ENCODE measurements around the gene ESRRG. TPM values are rescaled to one million over a fixed set of nuclear protein-coding genes. Genes with fewer than 3 reads are reported as not detected.

Gene ESRRG
- total RNA-seq, 2 experiments from 2014 or later = not detected

DNA sequence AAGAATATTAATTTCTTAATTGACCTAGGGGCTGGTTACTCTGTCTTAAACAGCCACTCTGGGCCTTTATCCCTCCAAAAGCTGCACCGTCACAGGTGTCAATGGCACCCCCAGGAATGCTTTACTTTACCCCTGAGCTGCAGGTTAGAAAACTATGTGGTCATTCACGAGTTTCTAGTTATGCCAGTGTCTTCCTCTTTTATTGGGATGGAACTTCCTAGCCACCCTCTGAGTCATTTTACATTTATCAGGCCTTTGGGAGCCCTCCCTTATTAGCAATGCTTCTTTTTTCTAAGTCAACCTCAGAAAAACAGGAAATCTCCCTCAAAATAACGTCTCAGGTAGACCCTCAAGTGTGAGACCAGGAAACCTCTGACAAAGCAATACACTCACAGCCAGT is 240.6 kb downstream of the ESRRG start:
- H3K36me3 Mint-ChIP-seq (ENCODE audit: low read depth) = no peaks in the 10 kb centered on the region
- no peak overlapping the region for H3K4me3 Mint-ChIP-seq
- H3K27me3 Mint-ChIP-seq = no peaks in the 10 kb centered on the region
- no peaks in the 10 kb centered on the region for H3K4me1 Mint-ChIP-seq
- H3K27ac Mint-ChIP-seq = no peak overlapping the region
- POLR2A ChIA-PET = no interaction called here
- H3K9me3 Mint-ChIP-seq = peaks cover 12% of the 10 kb centered on the region
- DNase-seq = no peak
- CTCF ChIA-PET = no interaction called here

DNA sequence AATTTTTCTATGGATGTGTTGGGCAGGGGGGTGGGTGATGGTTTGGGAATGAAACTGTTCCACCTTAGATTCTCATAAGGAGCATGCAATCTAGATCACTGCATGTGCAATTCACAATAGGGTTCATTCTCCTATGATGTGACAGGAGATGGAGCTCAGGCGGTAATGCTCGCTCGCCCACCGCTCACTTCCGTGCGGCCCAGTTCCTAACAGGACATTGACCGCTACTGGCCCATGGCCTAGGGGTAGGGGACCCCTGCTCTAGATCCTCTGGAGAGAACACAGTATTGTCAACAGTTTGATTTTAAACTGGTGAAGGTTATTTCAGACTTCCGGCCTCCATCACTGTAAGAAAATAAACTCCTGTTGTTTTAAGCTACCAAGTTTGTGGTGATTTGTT is 245.0 kb downstream of the ESRRG start:
- Mint-ChIP-seq H3K36me3 (ENCODE audit: low read depth) (no peaks in the 10 kb centered on the region), H3K9me3 (peaks cover 9% of the 10 kb centered on the region), H3K27me3 (no peaks in the 10 kb centered on the region), H3K4me1 (no peaks in the 10 kb centered on the region), H3K4me3 (no peak overlapping the region), H3K27ac (no peak overlapping the region)
- no peak for DNase-seq
- ChIA-PET CTCF (no interaction called here), POLR2A (no interaction called here)

DNA sequence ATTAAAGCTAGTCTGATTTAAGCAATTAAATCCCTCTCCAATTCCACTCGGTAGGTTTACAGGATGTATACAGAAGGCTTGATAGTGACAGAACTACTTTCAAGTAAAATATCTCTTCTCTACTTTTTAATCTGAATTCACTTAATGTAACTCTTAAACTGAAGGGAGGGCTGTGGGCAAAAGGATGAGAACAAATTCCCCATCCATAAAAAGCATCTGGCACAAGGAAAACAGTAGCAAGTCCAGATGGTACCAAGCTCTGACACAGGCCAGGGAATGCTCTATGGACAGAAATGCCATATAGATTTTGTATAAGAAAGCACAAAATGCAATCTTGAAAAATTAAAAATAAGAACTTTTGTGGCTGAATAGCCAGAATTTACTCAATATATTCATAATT is 246.9 kb downstream of the ESRRG start:
- no peak overlapping the region for H3K27ac Mint-ChIP-seq
- H3K27me3 Mint-ChIP-seq = no peaks in the 10 kb centered on the region
- no peak overlapping the region for H3K4me3 Mint-ChIP-seq
- H3K9me3 Mint-ChIP-seq = peaks cover 6% of the 10 kb centered on the region
- ChIA-PET CTCF (no interaction called here), POLR2A (no interaction called here)
- DNase-seq = no peak
- no peaks in the 10 kb centered on the region for H3K4me1 Mint-ChIP-seq
- H3K36me3 Mint-ChIP-seq (ENCODE audit: low read depth) = no peaks in the 10 kb centered on the region

DNA sequence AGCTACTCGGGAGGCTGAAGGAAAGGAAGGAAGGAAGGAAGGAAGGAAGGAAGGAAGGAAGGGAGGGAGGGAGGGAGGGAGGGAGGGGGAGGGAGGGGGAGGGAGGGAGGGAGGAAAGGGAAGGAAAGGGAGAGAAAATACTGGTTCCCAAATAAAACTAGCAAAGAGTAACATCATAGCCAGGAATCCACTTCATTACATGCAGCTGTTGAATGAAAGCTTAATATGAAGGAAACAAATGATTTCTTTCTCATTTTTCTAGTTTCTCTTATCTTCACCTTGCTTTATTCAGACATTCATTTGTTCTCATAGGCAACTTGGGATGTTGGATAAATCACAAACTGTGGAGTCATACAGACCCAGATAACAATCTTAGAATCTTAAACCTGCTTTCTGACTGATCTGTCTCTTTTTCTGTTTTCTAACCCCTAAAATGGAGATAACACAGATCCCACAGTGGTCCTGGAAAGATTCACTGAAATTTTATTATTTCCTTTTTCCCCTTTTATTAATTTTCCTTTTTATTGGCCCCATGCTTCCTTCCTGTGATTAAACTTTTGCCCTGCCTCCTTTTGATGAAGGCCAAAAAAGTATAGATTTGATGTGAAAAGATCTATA is 247.5 kb downstream of the ESRRG start:
- H3K4me1 Mint-ChIP-seq = no peaks in the 10 kb centered on the region
- ChIA-PET POLR2A (no interaction called here), CTCF (no interaction called here)
- H3K27me3 Mint-ChIP-seq = no peaks in the 10 kb centered on the region
- no peaks in the 10 kb centered on the region for H3K36me3 Mint-ChIP-seq (ENCODE audit: low read depth)
- no peak overlapping the region for H3K4me3 Mint-ChIP-seq
- no peak overlapping the region for H3K27ac Mint-ChIP-seq
- DNase-seq = no peak
- H3K9me3 Mint-ChIP-seq = peaks cover 6% of the 10 kb centered on the region

DNA sequence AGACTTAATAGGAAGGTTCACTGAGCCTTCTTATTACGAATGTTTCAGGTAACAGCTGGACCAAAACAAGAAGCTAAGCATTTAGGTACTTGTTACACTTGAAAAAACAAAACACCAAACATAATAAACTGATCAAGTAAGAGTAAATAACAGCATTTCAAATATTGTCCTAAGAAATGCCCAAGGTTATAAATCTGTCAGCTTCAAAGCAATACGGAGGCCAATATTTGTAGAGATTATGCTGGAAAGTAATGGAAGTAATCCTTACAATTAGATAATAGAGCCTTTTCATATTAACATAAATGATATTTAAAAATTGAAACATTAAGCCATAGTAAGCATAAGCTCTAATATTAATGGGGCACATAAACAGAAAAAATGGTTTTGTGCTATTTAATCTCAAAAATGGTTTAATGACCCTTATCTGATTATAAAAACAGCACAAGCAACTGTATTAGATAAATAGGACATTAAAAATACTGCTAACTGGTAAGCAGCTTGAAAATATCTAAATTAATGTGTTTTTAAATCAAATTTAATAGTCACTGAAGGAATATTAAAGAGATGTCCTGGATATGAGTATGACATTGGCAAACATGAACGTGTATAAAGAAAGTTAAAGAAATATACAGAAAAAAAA is 256.9 kb downstream of the ESRRG start:
- Mint-ChIP-seq H3K9me3 (peaks cover 6% of the 10 kb centered on the region), H3K4me1 (no peaks in the 10 kb centered on the region), H3K27me3 (no peaks in the 10 kb centered on the region), H3K36me3 (ENCODE audit: low read depth) (no peaks in the 10 kb centered on the region), H3K27ac (no peak overlapping the region), H3K4me3 (no peak overlapping the region)
- ChIA-PET CTCF (no interaction called here), POLR2A (no interaction called here)
- no peak for DNase-seq

DNA sequence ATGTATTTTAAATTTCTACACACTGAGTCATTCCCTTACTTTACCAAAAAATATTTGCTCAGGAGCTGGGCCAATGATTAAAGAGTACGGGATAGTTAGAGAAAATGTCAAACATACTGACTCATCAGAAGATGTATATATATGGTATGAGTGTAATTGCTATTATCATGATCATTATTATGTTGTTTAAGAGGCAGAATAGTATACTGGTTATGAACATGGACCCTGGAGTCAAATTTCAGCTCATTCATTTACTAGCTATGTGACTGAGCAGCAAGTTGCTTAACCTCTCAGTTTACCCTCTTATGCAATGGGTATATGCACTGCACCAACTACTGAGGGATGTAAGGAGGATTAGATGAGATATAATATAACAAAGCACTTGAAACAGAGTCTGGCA is 258.7 kb downstream of the ESRRG start:
- POLR2A ChIA-PET = no interaction called here
- no peak for DNase-seq
- Mint-ChIP-seq H3K4me3 (no peak overlapping the region), H3K36me3 (ENCODE audit: low read depth) (no peaks in the 10 kb centered on the region), H3K9me3 (peaks cover 6% of the 10 kb centered on the region), H3K27ac (no peak overlapping the region), H3K4me1 (no peaks in the 10 kb centered on the region), H3K27me3 (no peaks in the 10 kb centered on the region)
- CTCF ChIA-PET = no interaction called here

DNA sequence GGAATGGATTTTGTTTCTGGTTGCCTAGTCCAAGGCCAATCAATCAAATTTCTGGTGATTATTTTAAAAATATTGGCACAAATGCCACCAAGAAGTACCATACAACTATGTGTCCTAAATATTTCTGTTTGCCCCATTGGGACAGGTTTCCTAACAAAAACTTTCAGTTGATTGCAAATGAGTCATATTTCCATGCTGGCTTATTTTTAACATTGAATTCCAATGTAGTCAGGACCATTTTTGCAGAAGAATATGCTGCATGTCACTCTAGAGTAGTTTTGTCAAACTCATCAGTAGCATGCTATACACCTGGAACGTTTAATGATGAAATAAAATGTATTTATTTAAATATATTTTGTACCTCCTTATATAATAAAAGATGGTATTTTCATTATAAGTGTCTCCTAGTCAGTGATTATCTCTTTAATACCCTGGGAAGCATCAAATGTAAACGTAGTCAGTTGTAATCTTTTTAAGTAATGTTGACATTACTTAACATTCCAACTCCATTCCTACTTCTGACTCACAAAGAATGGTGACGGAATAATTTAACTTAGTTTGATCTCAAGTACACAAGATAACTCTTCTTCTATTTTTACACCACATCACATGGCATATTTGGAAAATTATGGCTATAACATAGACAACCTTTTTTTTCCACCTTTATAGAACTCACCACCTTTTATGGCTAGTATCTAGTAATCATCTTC is 261.0 kb downstream of the ESRRG start:
- peaks cover 4% of the 10 kb centered on the region for H3K9me3 Mint-ChIP-seq
- H3K4me3 Mint-ChIP-seq = no peak overlapping the region
- H3K36me3 Mint-ChIP-seq (ENCODE audit: low read depth) = no peaks in the 10 kb centered on the region
- no peaks in the 10 kb centered on the region for H3K27me3 Mint-ChIP-seq
- ChIA-PET CTCF (no interaction called here), POLR2A (no interaction called here)
- no peak overlapping the region for H3K27ac Mint-ChIP-seq
- no peaks in the 10 kb centered on the region for H3K4me1 Mint-ChIP-seq
- no peak for DNase-seq

DNA sequence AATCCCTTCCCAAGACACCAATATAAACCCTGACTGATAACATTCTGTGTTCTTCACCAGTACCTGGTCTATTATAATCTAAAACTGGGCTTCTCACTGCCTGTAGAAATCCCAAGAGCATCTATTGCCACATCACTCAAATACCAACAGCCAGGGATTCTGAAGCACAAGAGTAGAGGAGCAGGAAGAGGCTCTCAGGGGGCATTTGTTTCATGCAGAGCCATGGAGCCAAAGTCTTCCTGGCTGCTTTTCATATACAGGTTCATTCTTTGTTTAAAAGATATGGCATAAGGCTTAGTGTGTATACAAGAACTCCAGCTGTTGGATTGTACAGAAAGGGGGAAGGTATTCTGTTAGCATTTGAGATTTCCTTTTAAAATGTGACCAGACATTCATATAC is 261.8 kb downstream of the ESRRG start:
- POLR2A ChIA-PET = no interaction called here

DNA sequence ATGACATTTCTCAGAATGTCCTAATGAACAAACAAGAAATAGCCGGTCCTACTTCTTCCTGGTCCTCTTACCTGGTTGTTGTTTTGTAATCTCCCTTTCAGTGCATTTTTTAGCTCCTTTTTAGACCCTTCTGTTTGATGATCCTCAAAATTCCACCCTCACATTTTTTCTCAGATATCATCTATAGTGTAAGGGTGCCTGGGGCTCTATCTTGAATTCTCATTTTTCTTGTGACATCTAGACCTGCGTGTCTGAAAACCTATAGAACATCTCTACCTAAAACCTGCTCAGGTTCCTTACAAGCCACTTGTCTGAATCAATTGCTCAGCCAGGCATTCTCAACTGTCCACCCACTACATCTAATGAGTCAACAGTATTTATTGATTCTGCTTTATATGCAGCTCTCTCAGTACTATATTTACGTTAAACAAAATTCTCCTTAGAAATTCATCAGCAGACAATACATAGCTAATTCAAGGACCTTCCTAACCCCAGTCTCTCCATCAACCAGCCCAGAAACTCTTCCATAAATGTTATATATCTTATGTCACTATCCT is 263.5 kb downstream of the ESRRG start:
- DNase-seq = no peak
- POLR2A ChIA-PET = no interaction called here
- Mint-ChIP-seq H3K4me3 (no peak overlapping the region), H3K27ac (no peak overlapping the region), H3K9me3 (peaks cover 4% of the 10 kb centered on the region), H3K4me1 (no peaks in the 10 kb centered on the region), H3K36me3 (ENCODE audit: low read depth) (no peaks in the 10 kb centered on the region), H3K27me3 (no peaks in the 10 kb centered on the region)
- CTCF ChIA-PET = no interaction called here

More for the DNA sequence above, 261.8 kb downstream of the ESRRG start:
- Mint-ChIP-seq H3K4me3 (no peak overlapping the region), H3K27ac (no peak overlapping the region), H3K4me1 (no peaks in the 10 kb centered on the region), H3K9me3 (peaks cover 2% of the 10 kb centered on the region), H3K36me3 (ENCODE audit: low read depth) (no peaks in the 10 kb centered on the region), H3K27me3 (no peaks in the 10 kb centered on the region)
- DNase-seq = no peak
- CTCF ChIA-PET = no interaction called here

DNA sequence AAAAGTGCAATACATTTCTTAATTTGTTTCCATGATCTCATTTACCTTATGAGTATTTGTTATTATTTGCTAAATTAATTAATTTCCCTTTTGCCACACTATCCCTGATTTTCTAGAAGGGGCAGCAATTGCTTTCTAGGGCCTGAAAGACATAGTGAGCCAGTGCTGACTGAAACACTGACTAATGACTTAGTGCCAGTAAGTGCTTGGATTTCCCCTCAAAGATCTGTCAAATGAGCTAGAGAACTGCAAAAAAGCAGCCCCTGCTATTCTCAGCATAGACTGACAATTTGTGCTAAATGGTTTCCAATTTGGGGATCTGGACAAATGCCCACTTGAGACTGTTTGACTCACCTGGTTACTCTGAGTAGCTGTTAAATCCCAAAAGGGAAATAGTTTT is 264.4 kb downstream of the ESRRG start:
- POLR2A ChIA-PET = no interaction called here
- Mint-ChIP-seq H3K27ac (no peak overlapping the region), H3K4me1 (no peaks in the 10 kb centered on the region), H3K9me3 (peaks cover 7% of the 10 kb centered on the region), H3K27me3 (no peaks in the 10 kb centered on the region), H3K4me3 (no peak overlapping the region), H3K36me3 (ENCODE audit: low read depth) (no peaks in the 10 kb centered on the region)
- CTCF ChIA-PET = no interaction called here
- DNase-seq = no peak

DNA sequence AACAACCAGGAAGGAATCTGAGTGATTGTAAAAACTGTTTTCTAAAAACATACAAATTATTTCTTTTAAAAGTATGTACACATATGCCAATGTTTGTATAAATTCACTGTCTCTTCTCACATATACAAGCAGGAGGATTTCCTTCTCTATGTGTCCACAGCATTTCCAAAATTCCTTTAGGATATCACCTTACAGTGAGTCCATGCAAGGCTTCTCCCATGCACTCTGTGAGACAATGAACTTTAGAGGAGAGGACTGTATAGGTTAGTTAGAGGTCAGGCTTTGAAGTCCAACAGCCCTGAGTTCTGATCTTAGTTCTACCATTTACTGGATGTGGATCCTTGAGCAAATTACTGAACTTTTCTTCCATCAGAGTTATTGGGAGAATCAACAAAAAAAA is 265.9 kb downstream of the ESRRG start:
- Mint-ChIP-seq H3K9me3 (peaks cover 14% of the 10 kb centered on the region), H3K27me3 (no peaks in the 10 kb centered on the region), H3K27ac (no peak overlapping the region), H3K4me1 (no peaks in the 10 kb centered on the region), H3K4me3 (no peak overlapping the region), H3K36me3 (ENCODE audit: low read depth) (no peaks in the 10 kb centered on the region)
- ChIA-PET POLR2A (no interaction called here), CTCF (no interaction called here)
- no peak for DNase-seq

DNA sequence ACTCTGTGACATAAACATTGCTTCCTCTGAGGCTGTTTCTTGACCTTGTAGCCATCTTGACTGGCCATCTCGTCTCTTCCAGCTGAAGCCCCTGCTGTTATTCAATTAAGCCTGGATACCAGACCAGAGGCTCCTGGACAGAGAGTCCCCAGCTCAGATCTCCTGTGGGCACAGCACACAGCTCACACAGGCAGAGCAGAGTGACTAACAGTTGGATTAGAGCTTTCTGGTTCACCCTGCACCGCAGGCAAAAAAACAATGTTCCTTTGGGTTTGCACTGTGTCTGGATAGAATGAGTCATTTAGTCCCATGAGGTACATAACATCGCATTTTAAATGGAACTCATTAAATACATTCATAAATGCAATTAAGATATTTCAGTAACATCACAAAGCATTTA is 266.5 kb downstream of the ESRRG start:
- no peak overlapping the region for H3K27ac Mint-ChIP-seq
- no peak overlapping the region for H3K4me3 Mint-ChIP-seq
- H3K9me3 Mint-ChIP-seq = peaks cover 16% of the 10 kb centered on the region
- H3K36me3 Mint-ChIP-seq (ENCODE audit: low read depth) = no peaks in the 10 kb centered on the region
- no peaks in the 10 kb centered on the region for H3K27me3 Mint-ChIP-seq
- ChIA-PET POLR2A (no interaction called here), CTCF (no interaction called here)
- DNase-seq = no peak
- H3K4me1 Mint-ChIP-seq = no peaks in the 10 kb centered on the region

DNA sequence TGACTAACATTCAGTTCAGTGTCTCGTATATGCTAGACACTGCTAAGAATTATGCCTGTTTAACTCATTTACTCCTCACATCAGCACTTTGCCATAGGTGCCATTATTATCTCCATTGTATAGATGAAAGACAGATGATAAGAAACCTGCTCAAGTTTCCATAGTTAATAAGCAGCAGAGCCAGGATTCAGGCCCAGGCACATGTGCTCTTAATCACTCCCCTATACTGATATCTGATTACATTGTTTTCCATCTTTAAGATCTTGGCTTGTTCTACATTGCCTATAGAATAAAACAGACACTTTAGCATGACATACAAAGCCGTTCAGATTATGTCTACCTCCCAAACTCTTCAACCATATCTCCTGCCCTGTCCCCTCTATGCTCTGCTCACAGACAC is 269.5 kb downstream of the ESRRG start:
- Mint-ChIP-seq H3K27me3 (no peaks in the 10 kb centered on the region), H3K9me3 (peaks cover 18% of the 10 kb centered on the region), H3K27ac (no peak overlapping the region), H3K4me1 (no peaks in the 10 kb centered on the region), H3K4me3 (no peak overlapping the region), H3K36me3 (ENCODE audit: low read depth) (no peaks in the 10 kb centered on the region)
- POLR2A ChIA-PET = no interaction called here
- DNase-seq = no peak
- CTCF ChIA-PET = no interaction called here
